IMR-90 (cell line): Measurements from ENCODE around the gene NELL2.

Source experiments
- ELK1 ChIP-seq: fragments of 150-350 bp; IDR thresholded peaks from 2 replicates; pipeline ENCODE4 v1.6.1; 2016; ENCODE audit warnings: low read depth, mild to moderate bottlenecking, low read length, moderate library complexity, borderline replicate concordance
- MAFK ChIP-seq: IDR thresholded peaks from 2 replicates; pipeline ENCODE4 v1.6.1; 2012; ENCODE audit warnings: low read depth, low read length, improper control_type of control experiment
- MAZ ChIP-seq: IDR thresholded peaks from 2 replicates; pipeline ENCODE4 v1.6.1; 2012; ENCODE audit warnings: low read depth, mild to moderate bottlenecking, low read length, improper control_type of control experiment, moderate library complexity, borderline replicate concordance
- POLR2A ChIP-seq: IDR thresholded peaks from 2 replicates; pipeline ENCODE4 v1.6.1; 2012; ENCODE audit warnings: mild to moderate bottlenecking, low read depth, low read length
- RCOR1 ChIP-seq: IDR thresholded peaks from 2 replicates; pipeline ENCODE4 v1.6.1; 2012; ENCODE audit warnings: mild to moderate bottlenecking, low read length, improper control_type of control experiment; ENCODE audit not compliant: insufficient replicate concordance
- RFX5 ChIP-seq: IDR thresholded peaks from 2 replicates; pipeline ENCODE4 v1.8.0; 2012; ENCODE audit warnings: low read depth, mild to moderate bottlenecking, low read length, moderate library complexity
- SMC3 ChIP-seq: fragments of 150-350 bp; IDR thresholded peaks from 2 replicates; pipeline ENCODE4 v1.6.1; 2016; ENCODE audit warnings: low read depth, mild to moderate bottlenecking, antibody characterized with exemption, low read length, moderate library complexity
- TF ChIP-seq, protein P1 (sequence below): conservative IDR thresholded peaks from 2 replicates; pipeline ENCODE4 v1.5.1; 2012; ENCODE audit warnings: mild to moderate bottlenecking, low read depth, low read length, improper control_type of control experiment

DNA sequence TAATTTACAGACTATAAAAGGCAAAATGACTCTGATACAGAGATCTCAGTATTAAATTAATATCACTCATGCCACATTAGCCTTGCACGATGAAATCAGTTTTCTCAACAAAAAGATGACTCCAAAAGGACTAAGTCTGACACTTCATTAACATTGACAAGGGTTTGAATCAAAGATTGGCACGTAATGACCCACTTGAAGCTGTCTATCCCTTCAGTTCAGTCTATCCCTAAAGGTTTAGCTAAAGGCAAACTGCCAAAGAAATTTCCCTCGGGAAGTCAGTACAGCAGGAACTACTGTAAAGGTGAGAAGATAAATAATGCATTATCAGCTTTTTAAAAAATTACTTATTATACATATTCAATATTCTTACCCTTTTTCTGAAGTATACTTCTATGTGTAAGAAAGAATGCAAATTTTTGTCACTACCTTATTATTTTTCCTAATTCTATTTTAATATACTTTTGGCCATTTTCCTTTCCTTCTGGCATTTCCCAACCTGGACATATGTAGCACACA is 127.1 kb downstream of the NELL2 start:
- TF ChIP-seq POLR2A (no peak), MAFK (0 out of 2 replicates have a peak, but pooled peaks have one; percentile 15), SMC3 (no peak), MAZ (no peak), RCOR1 (no peak), ELK1 (no peak), RFX5 (no peak)
- TF ChIP-seq, protein P1, sequence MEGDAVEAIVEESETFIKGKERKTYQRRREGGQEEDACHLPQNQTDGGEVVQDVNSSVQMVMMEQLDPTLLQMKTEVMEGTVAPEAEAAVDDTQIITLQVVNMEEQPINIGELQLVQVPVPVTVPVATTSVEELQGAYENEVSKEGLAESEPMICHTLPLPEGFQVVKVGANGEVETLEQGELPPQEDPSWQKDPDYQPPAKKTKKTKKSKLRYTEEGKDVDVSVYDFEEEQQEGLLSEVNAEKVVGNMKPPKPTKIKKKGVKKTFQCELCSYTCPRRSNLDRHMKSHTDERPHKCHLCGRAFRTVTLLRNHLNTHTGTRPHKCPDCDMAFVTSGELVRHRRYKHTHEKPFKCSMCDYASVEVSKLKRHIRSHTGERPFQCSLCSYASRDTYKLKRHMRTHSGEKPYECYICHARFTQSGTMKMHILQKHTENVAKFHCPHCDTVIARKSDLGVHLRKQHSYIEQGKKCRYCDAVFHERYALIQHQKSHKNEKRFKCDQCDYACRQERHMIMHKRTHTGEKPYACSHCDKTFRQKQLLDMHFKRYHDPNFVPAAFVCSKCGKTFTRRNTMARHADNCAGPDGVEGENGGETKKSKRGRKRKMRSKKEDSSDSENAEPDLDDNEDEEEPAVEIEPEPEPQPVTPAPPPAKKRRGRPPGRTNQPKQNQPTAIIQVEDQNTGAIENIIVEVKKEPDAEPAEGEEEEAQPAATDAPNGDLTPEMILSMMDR, result no peak
